ENCODE results near the gene ISOC2. TPM values are rescaled to one million over a fixed set of nuclear protein-coding genes. Genes with fewer than 3 reads are reported as not detected.

Gene ISOC2
- total and polyA plus RNA-seq, 8 donors, result 23.8 to 49.4 (median 31.8) TPM

GRCh38 chr19:55483706-55484592 lies 22.5 kb upstream of the ISOC2 start:
- DNase-seq, result peak in 1 of 4 donors; percentile 72
- peak overlapping the region in 1 of 2 donors; percentile 51 for H3K4me3 ChIP-seq
- H3K4me1 ChIP-seq, result peaks cover 16 to 30% of the 10 kb centered on the region in 2 donors
- H3K27ac ChIP-seq, result no peak overlapping the region
- H3K9me3 ChIP-seq, result no peaks in the 10 kb centered on the region
- TF ChIP-seq, protein P1, sequence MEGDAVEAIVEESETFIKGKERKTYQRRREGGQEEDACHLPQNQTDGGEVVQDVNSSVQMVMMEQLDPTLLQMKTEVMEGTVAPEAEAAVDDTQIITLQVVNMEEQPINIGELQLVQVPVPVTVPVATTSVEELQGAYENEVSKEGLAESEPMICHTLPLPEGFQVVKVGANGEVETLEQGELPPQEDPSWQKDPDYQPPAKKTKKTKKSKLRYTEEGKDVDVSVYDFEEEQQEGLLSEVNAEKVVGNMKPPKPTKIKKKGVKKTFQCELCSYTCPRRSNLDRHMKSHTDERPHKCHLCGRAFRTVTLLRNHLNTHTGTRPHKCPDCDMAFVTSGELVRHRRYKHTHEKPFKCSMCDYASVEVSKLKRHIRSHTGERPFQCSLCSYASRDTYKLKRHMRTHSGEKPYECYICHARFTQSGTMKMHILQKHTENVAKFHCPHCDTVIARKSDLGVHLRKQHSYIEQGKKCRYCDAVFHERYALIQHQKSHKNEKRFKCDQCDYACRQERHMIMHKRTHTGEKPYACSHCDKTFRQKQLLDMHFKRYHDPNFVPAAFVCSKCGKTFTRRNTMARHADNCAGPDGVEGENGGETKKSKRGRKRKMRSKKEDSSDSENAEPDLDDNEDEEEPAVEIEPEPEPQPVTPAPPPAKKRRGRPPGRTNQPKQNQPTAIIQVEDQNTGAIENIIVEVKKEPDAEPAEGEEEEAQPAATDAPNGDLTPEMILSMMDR (IDR thresholded peaks at IDR 0.05), result no peak
- H3K36me3 ChIP-seq, result peaks cover 0 to 36% of the 10 kb centered on the region in 2 donors
- intact Hi-C loops (cut with DNase I), result no loop called here
- ATAC-seq, result no peak
- peaks cover 0 to 20% of the 10 kb centered on the region in 2 donors for H3K27me3 ChIP-seq

GRCh38 chr19:55482967-55483705 lies 21.7 kb upstream of the ISOC2 start:
- Histone ChIP-seq H3K9me3 (no peaks in the 10 kb centered on the region), H3K4me1 (peaks cover 16 to 30% of the 10 kb centered on the region in 2 donors), H3K27ac (no peak overlapping the region), H3K36me3 (peaks cover 0 to 36% of the 10 kb centered on the region in 2 donors), H3K27me3 (peaks cover 0 to 19% of the 10 kb centered on the region in 2 donors), H3K4me3 (no peak overlapping the region)
- intact Hi-C loops (cut with DNase I), result no loop called here
- peak in 1 of 4 donors; percentile 79 for DNase-seq
- ATAC-seq, result no peak
- TF ChIP-seq, protein P1 (IDR thresholded peaks at IDR 0.05), result no peak

- DNase-seq (peak in 1 of 4 donors; percentile 76), ATAC-seq (no peak)
- peaks cover 0 to 19% of the 10 kb centered on the region in 2 donors for H3K27me3 ChIP-seq
- H3K9me3 ChIP-seq, result no peaks in the 10 kb centered on the region
- H3K36me3 ChIP-seq, result peaks cover 0 to 36% of the 10 kb centered on the region in 2 donors
- TF ChIP-seq, protein P1 (IDR thresholded peaks at IDR 0.05), result no peak
- no peak overlapping the region for H3K4me3 ChIP-seq
- no peak overlapping the region for H3K27ac ChIP-seq
- intact Hi-C loops (cut with DNase I), result no loop called here
- peaks cover 20 to 38% of the 10 kb centered on the region in 2 donors for H3K4me1 ChIP-seq
These were observed 20.9 kb upstream of the ISOC2 start for GRCh38 chr19:55482156-55482961.

DNA sequence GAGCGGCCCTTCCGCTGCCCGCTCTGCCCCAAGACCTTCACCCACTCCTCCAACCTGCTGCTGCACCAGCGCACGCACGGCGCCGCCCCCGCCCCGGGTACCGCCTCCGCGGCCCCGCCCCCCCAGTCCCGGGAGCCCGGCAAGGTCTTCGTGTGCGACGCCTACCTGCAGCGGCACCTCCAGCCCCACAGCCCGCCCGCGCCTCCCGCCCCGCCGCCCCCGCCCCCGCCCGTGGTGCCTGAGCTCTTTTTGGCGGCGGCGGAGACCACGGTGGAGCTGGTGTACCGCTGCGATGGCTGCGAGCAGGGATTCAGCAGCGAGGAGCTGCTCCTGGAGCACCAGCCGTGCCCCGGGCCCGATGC lies 20.3 kb upstream of the ISOC2 start:
- ATAC-seq (no peak), DNase-seq (no peak)
- intact Hi-C loops (cut with DNase I), result no loop called here
- no peak overlapping the region for H3K4me3 ChIP-seq
- H3K4me1 ChIP-seq, result peaks cover 14 to 42% of the 10 kb centered on the region in 2 donors
- TF ChIP-seq, protein P1 (IDR thresholded peaks at IDR 0.05), result no peak
- no peaks in the 10 kb centered on the region for H3K9me3 ChIP-seq
- H3K36me3 ChIP-seq, result peaks cover 0 to 36% of the 10 kb centered on the region in 2 donors
- H3K27ac ChIP-seq, result no peak overlapping the region
- peaks cover 0 to 19% of the 10 kb centered on the region in 2 donors for H3K27me3 ChIP-seq
